ENCODE results near the gene CFAP100. TPM values are rescaled to one million over a fixed set of nuclear protein-coding genes. Genes with fewer than 3 reads are reported as not detected.

Gene CFAP100
- total RNA-seq, 1 experiment from 2014 or later: not detected

DNA sequence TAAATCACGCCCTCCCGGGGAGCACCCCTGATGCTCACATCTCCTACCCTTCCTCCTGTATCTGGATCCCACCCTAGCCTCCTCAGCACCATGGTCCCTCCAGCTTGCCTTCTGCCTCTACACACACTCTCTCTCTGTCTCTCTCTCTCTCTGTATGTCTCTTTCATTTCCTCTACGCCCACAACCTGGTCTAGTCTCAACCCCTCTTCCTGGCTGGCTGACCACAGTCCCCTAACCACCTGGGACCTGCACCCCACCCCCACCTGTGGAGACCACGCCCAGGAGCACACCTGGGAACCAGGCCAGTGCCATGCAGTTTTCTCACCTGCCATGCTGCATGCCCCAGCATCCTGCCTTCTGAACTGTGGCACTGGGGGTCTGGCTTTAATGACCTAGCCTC lies 4.0 kb upstream of the CFAP100 start:
- no peak overlapping the region for H2AFZ ChIP-seq (ENCODE audit: low read depth, low read length, poor library complexity, severe bottlenecking)
- intact Hi-C loops (cut with micrococcal nuclease): no loop called here
- ChIA-PET POLR2A (no interaction called here), RAD21 (ENCODE audit: low non-redundant PET in 1 of 2, low total read pairs in 2 of 2, uncharacterized antibody in 2 of 2, unreplicated experiment in 2 of 2) (no interaction called here), CTCF (no interaction called here)
- H3K36me3 ChIP-seq (ENCODE audit: control insufficient read depth in 1 of 2, insufficient read depth in 2 of 2, low read length in 2 of 2): no peaks in the 10 kb centered on the region
- H3K9me2 ChIP-seq (ENCODE audit: insufficient read depth): no peaks in the 10 kb centered on the region
- H3K4me1 ChIP-seq (ENCODE audit: control insufficient read depth in 1 of 2, insufficient read depth in 2 of 2, low read length in 2 of 2): peaks cover 7 to 12% of the 10 kb centered on the region in 2 experiments; a peak in 3 of 4 replicates
- H3K27me3 ChIP-seq (ENCODE audit: insufficient read depth, low read length): no peaks in the 10 kb centered on the region
- H3K27ac ChIP-seq (ENCODE audit: low read depth, low read length): no peak overlapping the region
- H3K4me3 ChIP-seq (replicated peaks in 1 of 2; ENCODE audit: low read depth in 1 of 2, low read length in 2 of 2): no peak overlapping the region
- no peaks in the 10 kb centered on the region for H3K9me3 ChIP-seq (ENCODE audit: control insufficient read depth in 1 of 2, insufficient read depth in 1 of 2, low read depth in 1 of 2, low read length in 2 of 2)
- H3K4me2 ChIP-seq (ENCODE audit: low read length): no peak overlapping the region
- BruUV-seq (replicated peaks): no TSS peak
- DNase-seq (ENCODE audit: low read depth, low spot score): no peak
- H4K20me1 ChIP-seq (ENCODE audit: insufficient read depth): no peaks in the 10 kb centered on the region
- H3K9ac ChIP-seq (ENCODE audit: low read length): no peak overlapping the region
- no peaks in the 10 kb centered on the region for H3K79me2 ChIP-seq (ENCODE audit: insufficient read depth, low read length)
- ATAC-seq: no peak
- TF ChIP-seq, protein P1, sequence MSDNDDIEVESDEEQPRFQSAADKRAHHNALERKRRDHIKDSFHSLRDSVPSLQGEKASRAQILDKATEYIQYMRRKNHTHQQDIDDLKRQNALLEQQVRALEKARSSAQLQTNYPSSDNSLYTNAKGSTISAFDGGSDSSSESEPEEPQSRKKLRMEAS (IDR thresholded peaks at IDR 0.05): no peak
- TF ChIP-seq SP1 (IDR thresholded peaks at IDR 0.05; ENCODE audit: low read depth): no peak
- TF ChIP-seq EZH2phosphoT487 (IDR thresholded peaks at IDR 0.05; ENCODE audit: borderline replicate concordance): no peak
- no peak for TF ChIP-seq TCF7L2 (IDR thresholded peaks at IDR 0.05; ENCODE audit: borderline replicate concordance, extremely low read depth, insufficient read depth, insufficient read length)
- no peak for TF ChIP-seq SIN3A (IDR thresholded peaks at IDR 0.05; ENCODE audit: low read depth)
- TF ChIP-seq FOSL1 (IDR thresholded peaks at IDR 0.05; ENCODE audit: low read depth): no peak
- no peak for TF ChIP-seq RAD21 (IDR thresholded peaks at IDR 0.05; ENCODE audit: low read depth)
- TF ChIP-seq, protein P2, sequence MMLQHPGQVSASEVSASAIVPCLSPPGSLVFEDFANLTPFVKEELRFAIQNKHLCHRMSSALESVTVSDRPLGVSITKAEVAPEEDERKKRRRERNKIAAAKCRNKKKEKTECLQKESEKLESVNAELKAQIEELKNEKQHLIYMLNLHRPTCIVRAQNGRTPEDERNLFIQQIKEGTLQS (IDR thresholded peaks at IDR 0.05): no peak
- TF ChIP-seq CBX3 (IDR thresholded peaks at IDR 0.05; ENCODE audit: low read depth): no peak
- TF ChIP-seq, protein P3, sequence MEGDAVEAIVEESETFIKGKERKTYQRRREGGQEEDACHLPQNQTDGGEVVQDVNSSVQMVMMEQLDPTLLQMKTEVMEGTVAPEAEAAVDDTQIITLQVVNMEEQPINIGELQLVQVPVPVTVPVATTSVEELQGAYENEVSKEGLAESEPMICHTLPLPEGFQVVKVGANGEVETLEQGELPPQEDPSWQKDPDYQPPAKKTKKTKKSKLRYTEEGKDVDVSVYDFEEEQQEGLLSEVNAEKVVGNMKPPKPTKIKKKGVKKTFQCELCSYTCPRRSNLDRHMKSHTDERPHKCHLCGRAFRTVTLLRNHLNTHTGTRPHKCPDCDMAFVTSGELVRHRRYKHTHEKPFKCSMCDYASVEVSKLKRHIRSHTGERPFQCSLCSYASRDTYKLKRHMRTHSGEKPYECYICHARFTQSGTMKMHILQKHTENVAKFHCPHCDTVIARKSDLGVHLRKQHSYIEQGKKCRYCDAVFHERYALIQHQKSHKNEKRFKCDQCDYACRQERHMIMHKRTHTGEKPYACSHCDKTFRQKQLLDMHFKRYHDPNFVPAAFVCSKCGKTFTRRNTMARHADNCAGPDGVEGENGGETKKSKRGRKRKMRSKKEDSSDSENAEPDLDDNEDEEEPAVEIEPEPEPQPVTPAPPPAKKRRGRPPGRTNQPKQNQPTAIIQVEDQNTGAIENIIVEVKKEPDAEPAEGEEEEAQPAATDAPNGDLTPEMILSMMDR (IDR thresholded peaks at IDR 0.05 in 2 of 3, conservative IDR thresholded peaks at IDR 0.05 in 1 of 3; ENCODE audit: borderline replicate concordance in 1 of 3, insufficient read depth in 1 of 3, low read depth in 2 of 3, low read length in 2 of 3): no peak
- TF ChIP-seq SRF (IDR thresholded peaks at IDR 0.05; ENCODE audit: low read depth): no peak
- no peak for TF ChIP-seq POLR2AphosphoS5 (IDR thresholded peaks at IDR 0.05; ENCODE audit: low read depth, low read length)
- TF ChIP-seq, protein P4, sequence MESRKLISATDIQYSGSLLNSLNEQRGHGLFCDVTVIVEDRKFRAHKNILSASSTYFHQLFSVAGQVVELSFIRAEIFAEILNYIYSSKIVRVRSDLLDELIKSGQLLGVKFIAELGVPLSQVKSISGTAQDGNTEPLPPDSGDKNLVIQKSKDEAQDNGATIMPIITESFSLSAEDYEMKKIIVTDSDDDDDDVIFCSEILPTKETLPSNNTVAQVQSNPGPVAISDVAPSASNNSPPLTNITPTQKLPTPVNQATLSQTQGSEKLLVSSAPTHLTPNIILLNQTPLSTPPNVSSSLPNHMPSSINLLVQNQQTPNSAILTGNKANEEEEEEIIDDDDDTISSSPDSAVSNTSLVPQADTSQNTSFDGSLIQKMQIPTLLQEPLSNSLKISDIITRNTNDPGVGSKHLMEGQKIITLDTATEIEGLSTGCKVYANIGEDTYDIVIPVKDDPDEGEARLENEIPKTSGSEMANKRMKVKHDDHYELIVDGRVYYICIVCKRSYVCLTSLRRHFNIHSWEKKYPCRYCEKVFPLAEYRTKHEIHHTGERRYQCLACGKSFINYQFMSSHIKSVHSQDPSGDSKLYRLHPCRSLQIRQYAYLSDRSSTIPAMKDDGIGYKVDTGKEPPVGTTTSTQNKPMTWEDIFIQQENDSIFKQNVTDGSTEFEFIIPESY (IDR thresholded peaks at IDR 0.05; ENCODE audit: extremely low read depth, insufficient replicate concordance, low read length): no peak
- TF ChIP-seq ELF1 (IDR thresholded peaks at IDR 0.05; ENCODE audit: borderline replicate concordance, low read depth): no peak
